K562 (cell line): ENCODE measurements around the gene NXPH4. TPM values are rescaled to one million over a fixed set of nuclear protein-coding genes. Genes with fewer than 3 reads are reported as not detected.

Source experiments
- ATAC-seq: fragments of 200-7000 bp; cut with Tn5 transposase; 3 replicates; pipeline ENCODE4 v1.9.1; 2020; ENCODE audit warnings: moderate library complexity
- BruUV-seq: library from RNA; stranded (reverse); fragments of 400-500 nt; replicated peaks from 2 replicates; lab custom pipeline; 2021; lab: Mats Ljungman, UMichigan
- CTCF ChIA-PET: fragments of 300-600 bp; formaldehyde crosslinking; extraction: SDS; loops from one replicate; lab custom pipeline; 2021; ENCODE audit warnings: low intra/inter-chr PET ratio; lab: Yijun Ruan, JAX
- POLR2A ChIA-PET: fragments of 300-600, 350-650 bp; sonication (Branson Sonifier 250); formaldehyde crosslinking; extraction: SDS; loops from one replicate; lab custom pipeline; 2021; ENCODE audit warnings: antibody characterized with exemption, inconsistent platforms; lab: Yijun Ruan, JAX
- DNase-seq, 4 experiments: peaks; one replicate each; pipeline versions ENCODE4 v3.0.0 to v3.0.0-alpha.2; 2011 to 2018; ENCODE audit warnings: low spot score in 3 of 4, mixed read lengths in 3 of 4; ENCODE audit errors: extremely low read depth in 1 of 4
- FAIRE-seq: peaks from 2 replicates; lab custom pipeline; 2011; peaks lifted over from hg19 to GRCh38; lab: Jason Lieb, UNC
- H2AFZ ChIP-seq: 2 replicates; pipeline ENCODE4 v1.6.0; 2011; ENCODE audit warnings: low read depth, low read length, control low read depth, inconsistent platforms
- H3K27ac ChIP-seq: fragments of 200-600 bp; 3 replicates; pipeline ENCODE4 v1.8.0; 2011; ENCODE audit warnings: low read depth, mild to moderate bottlenecking, control low read depth, inconsistent platforms, low read length, moderate library complexity, mixed read lengths; ENCODE audit errors: extremely low read depth
- H3K27me3 ChIP-seq, 2 experiments: fragments of 300-600 bp in 1 of 2; 2 replicates in 1 of 2; 3 replicates in 1 of 2; pipeline versions ENCODE4 v1.6.0 to v1.8.0; 2011; ENCODE audit warnings: inconsistent platforms in 2 of 2, low read length in 2 of 2, mild to moderate bottlenecking in 1 of 2, mixed read lengths in 1 of 2, moderate library complexity in 1 of 2; ENCODE audit not compliant: control insufficient read depth in 2 of 2, insufficient read depth in 2 of 2
- H3K36me3 ChIP-seq: fragments of 300-600 bp; 3 replicates; pipeline ENCODE4 v1.8.0; 2011; ENCODE audit warnings: mild to moderate bottlenecking, low read length, inconsistent platforms; ENCODE audit not compliant: control insufficient read depth, insufficient read depth
- H3K4me1 ChIP-seq, 2 experiments: fragments of 200-600 bp in 1 of 2; replicated peaks in 1 of 2; 2 replicates in 1 of 2; 3 replicates in 1 of 2; pipeline versions ENCODE4 v1.5.1 to v1.8.0; 2011; ENCODE audit warnings: inconsistent platforms in 2 of 2, low read length in 2 of 2, mild to moderate bottlenecking in 1 of 2, mixed read lengths in 1 of 2, moderate library complexity in 1 of 2; ENCODE audit not compliant: control insufficient read depth in 2 of 2, insufficient read depth in 2 of 2
- H3K4me2 ChIP-seq: 2 replicates; pipeline ENCODE4 v1.6.1; 2011; ENCODE audit warnings: low read length, control low read depth, inconsistent platforms, mixed read lengths; ENCODE audit not compliant: insufficient read depth
- H3K4me3 ChIP-seq: fragments of 200-600 bp; sonication (generic), shearing (Covaris generic); 2 replicates; pipeline ENCODE4 v1.5.1; 2016; ENCODE audit warnings: control low read depth, inconsistent platforms
- H3K79me2 ChIP-seq: fragments of 200-600 bp; 3 replicates; pipeline ENCODE4 v1.8.0; 2011; ENCODE audit warnings: low read length, inconsistent platforms; ENCODE audit not compliant: control insufficient read depth, insufficient read depth
- H3K9ac ChIP-seq, 2 experiments: 2 replicates each; pipeline versions ENCODE4 v1.6.0 to v1.6.1; 2011; ENCODE audit warnings: low read depth in 2 of 2, low read length in 2 of 2, control low read depth in 1 of 2, inconsistent platforms in 1 of 2, mild to moderate bottlenecking in 1 of 2, mixed read lengths in 1 of 2; ENCODE audit not compliant: insufficient read depth in 1 of 2
- H3K9me1 ChIP-seq: one replicate; pipeline ENCODE4 v1.6.0; 2011; ENCODE audit warnings: inconsistent platforms, mild to moderate bottlenecking, low read length, moderate library complexity; ENCODE audit not compliant: control insufficient read depth, insufficient read depth
- H3K9me3 ChIP-seq: replicated peaks from 2 replicates; pipeline ENCODE4 v1.5.1; 2011; ENCODE audit warnings: low read depth, low read length, inconsistent platforms; ENCODE audit not compliant: control insufficient read depth, insufficient read depth
- H4K20me1 ChIP-seq: replicated peaks from 2 replicates; pipeline ENCODE4 v1.6.1; 2011; ENCODE audit warnings: low read length, inconsistent platforms, mixed read lengths; ENCODE audit not compliant: control insufficient read depth, insufficient read depth
- CBFA2T3 ChIP-seq: fragments of 450-650 bp; IDR thresholded peaks from 2 replicates; pipeline ENCODE4 v1.6.1; 2017
- ETV5 ChIP-seq: sonication (generic); formaldehyde crosslinking; IDR thresholded peaks from 2 replicates; pipeline ENCODE4 v1.4.0; 2020; ENCODE audit warnings: low read depth, mild to moderate bottlenecking, missing genetic modification reagents
- GABPA ChIP-seq: fragments of 200-800 bp; sonication (Bioruptor generic); conservative IDR thresholded peaks from 2 replicates; pipeline ENCODE4 v1.6.1; 2016; ENCODE audit warnings: low read depth, missing genetic modification characterization, missing compliant biosample characterization
- HNRNPH1 ChIP-seq: fragments of 200-400 bp; formaldehyde crosslinking; optimal IDR thresholded peaks from 2 replicates; pipeline ENCODE3; 2017; ENCODE audit warnings: low read depth, mild to moderate bottlenecking, low read length, moderate library complexity
- KAT8 ChIP-seq: fragments of 450-650 bp; IDR thresholded peaks from 2 replicates; pipeline ENCODE4 v1.6.1; 2016; ENCODE audit warnings: low read depth, mild to moderate bottlenecking
- NR2F6 ChIP-seq: fragments of 450-650 bp; formaldehyde crosslinking; IDR thresholded peaks from 2 replicates; pipeline ENCODE4 v1.4.0; 2020; ENCODE audit warnings: mild to moderate bottlenecking
- OTX1 ChIP-seq: fragments of 450-650 bp; formaldehyde crosslinking; IDR thresholded peaks from 2 replicates; pipeline ENCODE4 v1.4.0; 2022; ENCODE audit warnings: mild to moderate bottlenecking
- SNRNP70 ChIP-seq: fragments of 200-400 bp; formaldehyde crosslinking; optimal IDR thresholded peaks from 2 replicates; pipeline ENCODE3; 2017; ENCODE audit warnings: low read depth, low read length
- SP1 ChIP-seq: sonication (generic); formaldehyde crosslinking; IDR thresholded peaks from 2 replicates; pipeline ENCODE4 v1.8.1; 2022; ENCODE audit warnings: mild to moderate bottlenecking, missing genetic modification reagents
- SPI1 ChIP-seq: IDR thresholded peaks from 2 replicates; pipeline ENCODE4 v1.6.1; 2011; ENCODE audit warnings: low read depth, low read length, control low read depth, borderline replicate concordance
- THAP12 ChIP-seq: fragments of 250-450 bp; sonication (Bioruptor Pico); IDR thresholded peaks from 2 replicates; pipeline ENCODE4 v1.9.0; 2021; ENCODE audit warnings: mild to moderate bottlenecking, inconsistent platforms
- ZNF696 ChIP-seq: fragments of 250-450 bp; sonication (Bioruptor Pico); conservative IDR thresholded peaks from 2 replicates; pipeline ENCODE4 v1.4.0; 2020; ENCODE audit warnings: mild to moderate bottlenecking, moderate library complexity
- WGBS: fragments of 100-300 bp; shearing (Covaris generic); methylation state at CpG from one replicate; pipeline ENCODE4 v1.1.6; 2016; ENCODE audit warnings: low coverage, mixed read lengths; ENCODE audit not compliant: insufficient coverage; ENCODE audit errors: missing lambda C conversion rate; 5-methylcytosine and 5-hydroxymethylcytosine counted together
- in situ Hi-C: fragments of 300-500 bp; cut with MboI; formaldehyde crosslinking; loops from 4 replicates; pipeline ENCODE4 v1.15.0; 2018; ENCODE audit warnings: inconsistent platforms, mixed read lengths
- intact Hi-C: fragments of 100-400 bp; cut with micrococcal nuclease; formaldehyde crosslinking; loops from 2 replicates; pipeline ENCODE4 v1.14.2; 2022
- polyA plus RNA-seq, 8 experiments: library from polyadenylated mRNA; depleted of rRNA in 4 of 8; stranded (reverse) in 5 of 8; unstranded in 3 of 8; fragments of >200 nt; fragmentation: Nextera tagmentation in 2 of 8; fragmentation: Illumina TruSeq in 1 of 8; extraction: Ambion mirVana in 2 of 8; extraction: Trizol in 1 of 8; gene quantifications; 2 replicates each; pipeline versions ENCODE4 v1.2.1 to v1.2.3, GENCODE V29; 2011 to 2014; ENCODE audit warnings: inconsistent platforms in 1 of 8, missing spikeins in 1 of 8
- total RNA-seq, 7 experiments: library from RNA; depleted of rRNA in 6 of 7; stranded (reverse); fragments of >200 nt in 6 of 7; fragmentation: Illumina TruSeq in 2 of 7; extraction: Trizol in 2 of 7; gene quantifications; 2 replicates each; pipeline versions ENCODE4 v1.2.1 to v1.2.3, GENCODE V29; 2011 to 2021; ENCODE audit warnings: low replicate concordance in 1 of 7

NXPH4 gene
- total and polyA plus RNA-seq, 9 of the 15 experiments (the other 6 are each of a cell fraction or from before 2014, with no cell fraction given) = 0.49 to 2.7 (median 1.1) TPM; not detected in 4

GRCh38 chr12:57208631-57209282 is 7.8 kb upstream of the NXPH4 start:
- CTCF ChIA-PET = interaction anchor here (1.1 kb wide), 1 partner anchor 30 kb away, joined by 5 read pairs; no protein-coding TSS in a partner anchor
- in situ Hi-C loops (loop anchor here (5.0 kb wide), 1 partner anchor 34 kb away; no protein-coding TSS in a partner anchor), intact Hi-C loops (no loop called here)

GRCh38 chr12:57209916-57210315 is 6.7 kb upstream of the NXPH4 start:
- intact Hi-C loops = no loop called here
- DNase-seq (no peak), FAIRE-seq (no peak), ATAC-seq (no peak)
- Histone ChIP-seq H4K20me1 (peaks cover 22% of the 10 kb centered on the region), H2AFZ (no peak overlapping the region), H3K4me2 (no peak overlapping the region), H3K9me1 (peaks cover 2% of the 10 kb centered on the region), H3K4me1 (peaks cover 9 to 45% of the 10 kb centered on the region in 2 experiments; a peak in 4 of 5 replicates), H3K4me3 (no peak overlapping the region), H3K36me3 (no peaks in the 10 kb centered on the region), H3K79me2 (no peaks in the 10 kb centered on the region), H3K9me3 (no peaks in the 10 kb centered on the region), H3K9ac (no peak overlapping the region), H3K27me3 (peaks cover 20 to 70% of the 10 kb centered on the region in 2 experiments; a peak in 4 of 5 replicates), H3K27ac (no peak overlapping the region)
- WGBS = 5% methylated on average over 8 of the region's 8 CpGs
- in situ Hi-C loops = loop anchor here (5.0 kb wide), 1 partner anchor 32 kb away; no protein-coding TSS in a partner anchor
- ChIA-PET CTCF (interaction anchor here (0.6 to 7.2 kb wide), 2 partner anchors 28 to 423 kb away, joined by 3 to 186 read pairs; a partner anchor contains a TSS), POLR2A (interaction anchor here (1.2 kb wide), 1 partner anchor 21 kb away, joined by 4 read pairs; no protein-coding TSS in a partner anchor)
- no TSS peak for BruUV-seq
- TF ChIP-seq KAT8 (no peak), ZNF696 (no peak), GABPA (tag) (no peak), ETV5 (CRISPR knock-in tag) (no peak), OTX1 (CRISPR knock-in tag) (no peak), CBFA2T3 (no peak), THAP12 (CRISPR knock-in tag) (no peak), HNRNPH1 (no peak)

More at GRCh38 chr12:57208631-57209282, 7.8 kb upstream of the NXPH4 start:
- peaks cover 4 to 45% of the 10 kb centered on the region in 2 experiments; a peak in 3 of 5 replicates for H3K4me1 ChIP-seq
- TF ChIP-seq SP1 (CRISPR knock-in tag) (no peak), SPI1 (no peak), SNRNP70 (no peak), NR2F6 (CRISPR knock-in tag) (no peak)
- TF ChIP-seq, all 486 proteins: peak for 0
- H4K20me1 ChIP-seq = peaks cover 14% of the 10 kb centered on the region
- no peaks in the 10 kb centered on the region for H3K36me3 ChIP-seq
- ATAC-seq = no peak; the same call in 2 of the 3 replicates
- POLR2A ChIA-PET = interaction anchor here (0.8 kb wide), 1 partner anchor 12 kb away, joined by 3 read pairs; no protein-coding TSS in a partner anchor
- no TSS peak for BruUV-seq
- peaks cover 2% of the 10 kb centered on the region for H3K9me1 ChIP-seq
- H3K27me3 ChIP-seq = peaks cover 28 to 77% of the 10 kb centered on the region in 2 experiments; a peak in 4 of 5 replicates
- H3K4me2 ChIP-seq = no peak overlapping the region
- H3K9ac ChIP-seq = no peak overlapping the region; a peak in 1 of 4 replicates
- H3K79me2 ChIP-seq = no peaks in the 10 kb centered on the region
- H2AFZ ChIP-seq = no peak overlapping the region
- FAIRE-seq = no peak
- no peak overlapping the region for H3K4me3 ChIP-seq
- 12% methylated on average over 22 of the region's 22 CpGs for WGBS
- no peak overlapping the region for H3K27ac ChIP-seq
- DNase-seq = no peak
- no peaks in the 10 kb centered on the region for H3K9me3 ChIP-seq
